IMR-90 (cell line): ENCODE results near the gene ENOX2. TPM values are rescaled to one million over a fixed set of nuclear protein-coding genes. Genes with fewer than 3 reads are reported as not detected.

Source experiments
- ATAC-seq: fragments of 200-7000 bp; cut with Tn5 transposase; 2 replicates; pipeline ENCODE4 v1.9.1; 2020; ENCODE audit warnings: low read depth, mild to moderate bottlenecking, moderate library complexity
- BruUV-seq: library from RNA; stranded (reverse); fragments of 400-500 nt; replicated peaks from 2 replicates; lab custom pipeline; 2021; lab: Mats Ljungman, UMichigan
- CTCF ChIA-PET: fragments of 300-600 bp; formaldehyde crosslinking; extraction: SDS; loops from one replicate; lab custom pipeline; 2021; ENCODE audit warnings: antibody characterized with exemption; lab: Yijun Ruan, JAX
- POLR2A ChIA-PET: fragments of 300-600 bp; sonication (Branson Sonifier 250); formaldehyde crosslinking; loops from one replicate; lab custom pipeline; 2022; ENCODE audit warnings: antibody characterized with exemption; ENCODE audit not compliant: unreplicated experiment; lab: Charles Lee
- DNase-seq: peaks from one replicate; pipeline ENCODE4 v3.0.0; 2013
- H2AFZ ChIP-seq: replicated peaks from 2 replicates; pipeline ENCODE3; 2013; ENCODE audit warnings: low read length, mild to moderate bottlenecking; ENCODE audit not compliant: poor library complexity
- H2AK5ac ChIP-seq: 2 replicates; pipeline ENCODE4 v1.6.1; 2013; ENCODE audit warnings: low read depth, low read length, inconsistent platforms
- H2AK9ac ChIP-seq: replicated peaks from 2 replicates; pipeline ENCODE3; 2013; ENCODE audit warnings: mild to moderate bottlenecking, low read depth, low read length, moderate library complexity; ENCODE audit not compliant: poor library complexity
- H2BK120ac ChIP-seq: 2 replicates; pipeline ENCODE4 v1.6.1; 2013; ENCODE audit warnings: low read depth, low read length, inconsistent platforms
- H2BK15ac ChIP-seq: 3 replicates; pipeline ENCODE4 v1.6.1; 2013; ENCODE audit warnings: low read depth, low read length, inconsistent platforms
- H2BK20ac ChIP-seq: 2 replicates; pipeline ENCODE4 v1.6.1; 2013; ENCODE audit warnings: low read depth, mild to moderate bottlenecking, inconsistent platforms, low read length, moderate library complexity
- H2BK5ac ChIP-seq: 2 replicates; pipeline ENCODE4 v1.6.1; 2013; ENCODE audit warnings: mild to moderate bottlenecking, low read depth, low read length, inconsistent platforms; ENCODE audit not compliant: poor library complexity, severe bottlenecking
- H3K14ac ChIP-seq: replicated peaks from 2 replicates; pipeline ENCODE4 v1.6.1; 2013; ENCODE audit warnings: low read depth, low read length, inconsistent platforms
- H3K18ac ChIP-seq: 2 replicates; pipeline ENCODE4 v1.6.1; 2013; ENCODE audit warnings: low read depth, low read length, control low read depth
- H3K23ac ChIP-seq: 2 replicates; pipeline ENCODE4 v1.6.1; 2013; ENCODE audit warnings: low read depth, low read length, inconsistent platforms
- H3K27ac ChIP-seq: 2 replicates; pipeline ENCODE4 v1.5.1; 2013; ENCODE audit warnings: mild to moderate bottlenecking, control low read depth, low read length; ENCODE audit not compliant: insufficient read depth
- H3K27me3 ChIP-seq: 2 replicates; pipeline ENCODE4 v1.6.1; 2013; ENCODE audit warnings: low read length; ENCODE audit not compliant: control insufficient read depth, insufficient read depth
- H3K36me3 ChIP-seq: 2 replicates; pipeline ENCODE4 v1.6.1; 2013; ENCODE audit warnings: low read length, mixed read lengths; ENCODE audit not compliant: control insufficient read depth, insufficient read depth
- H3K4ac ChIP-seq: 2 replicates; pipeline ENCODE4 v1.6.1; 2013; ENCODE audit warnings: low read depth, low read length, inconsistent platforms
- H3K4me1 ChIP-seq: 2 replicates; pipeline ENCODE4 v1.6.1; 2013; ENCODE audit warnings: low read length, mixed read lengths; ENCODE audit not compliant: control insufficient read depth, insufficient read depth
- H3K4me2 ChIP-seq: 2 replicates; pipeline ENCODE4 v1.6.1; 2013; ENCODE audit warnings: low read depth, mild to moderate bottlenecking, control low read depth, low read length, moderate library complexity
- H3K4me3 ChIP-seq: 2 replicates; pipeline ENCODE4 v1.5.1; 2013; ENCODE audit warnings: low read depth, mild to moderate bottlenecking, control low read depth, low read length, moderate library complexity; ENCODE audit not compliant: insufficient read depth
- H3K56ac ChIP-seq: 2 replicates; pipeline ENCODE4 v1.6.1; 2013; ENCODE audit warnings: low read length, inconsistent platforms; ENCODE audit not compliant: insufficient read depth; ENCODE audit errors: extremely low read depth
- H3K79me1 ChIP-seq, 2 experiments: 2 replicates each; pipeline ENCODE4 v1.6.1; 2013; ENCODE audit warnings: low read length in 2 of 2, inconsistent platforms in 1 of 2, low read depth in 1 of 2
- H3K9ac ChIP-seq: 2 replicates; pipeline ENCODE4 v1.6.1; 2013; ENCODE audit warnings: low read depth, low read length, control low read depth
- H3K9me1 ChIP-seq: 2 replicates; pipeline ENCODE4 v1.6.1; 2013; ENCODE audit warnings: low read length, inconsistent platforms; ENCODE audit not compliant: insufficient read depth
- H3K9me3 ChIP-seq: 2 replicates; pipeline ENCODE4 v1.6.1; 2013; ENCODE audit warnings: low read length; ENCODE audit not compliant: control insufficient read depth, insufficient read depth
- H4K20me1 ChIP-seq: 2 replicates; pipeline ENCODE4 v1.6.1; 2013; ENCODE audit warnings: low read length, inconsistent platforms; ENCODE audit not compliant: insufficient read depth
- H4K5ac ChIP-seq: 2 replicates; pipeline ENCODE4 v1.6.1; 2013; ENCODE audit warnings: mild to moderate bottlenecking, low read depth, low read length, control low read depth
- H4K8ac ChIP-seq, 2 experiments: 2 replicates each; pipeline ENCODE4 v1.6.1; 2013; ENCODE audit warnings: low read depth in 2 of 2, low read length in 2 of 2, control low read depth in 1 of 2, inconsistent platforms in 1 of 2
- H4K91ac ChIP-seq: 2 replicates; pipeline ENCODE4 v1.6.1; 2013; ENCODE audit warnings: low read depth, low read length, inconsistent platforms; ENCODE audit not compliant: insufficient read depth
- BHLHE40 ChIP-seq: fragments of 150-350 bp; IDR thresholded peaks from 2 replicates; pipeline ENCODE4 v1.6.1; 2016; ENCODE audit warnings: mild to moderate bottlenecking, low read depth, low read length
- CEBPB ChIP-seq: IDR thresholded peaks from 2 replicates; pipeline ENCODE4 v1.6.1; 2012; ENCODE audit warnings: low read depth, low read length, improper control_type of control experiment
- CHD1 ChIP-seq: IDR thresholded peaks from 2 replicates; pipeline ENCODE4 v1.6.1; 2012; ENCODE audit warnings: low read depth, low read length, improper control_type of control experiment
- CTCF ChIP-seq: conservative IDR thresholded peaks from 2 replicates; pipeline ENCODE4 v1.5.1; 2012; ENCODE audit warnings: mild to moderate bottlenecking, low read depth, low read length, improper control_type of control experiment
- ELK1 ChIP-seq: fragments of 150-350 bp; IDR thresholded peaks from 2 replicates; pipeline ENCODE4 v1.6.1; 2016; ENCODE audit warnings: low read depth, mild to moderate bottlenecking, low read length, moderate library complexity, borderline replicate concordance
- FOS ChIP-seq: fragments of 150-350 bp; IDR thresholded peaks from 2 replicates; pipeline ENCODE4 v1.6.1; 2016; ENCODE audit warnings: low read depth, low read length
- MAFK ChIP-seq: IDR thresholded peaks from 2 replicates; pipeline ENCODE4 v1.6.1; 2012; ENCODE audit warnings: low read depth, low read length, improper control_type of control experiment
- MAZ ChIP-seq: IDR thresholded peaks from 2 replicates; pipeline ENCODE4 v1.6.1; 2012; ENCODE audit warnings: low read depth, mild to moderate bottlenecking, low read length, improper control_type of control experiment, moderate library complexity, borderline replicate concordance
- MXI1 ChIP-seq: IDR thresholded peaks from 2 replicates; pipeline ENCODE4 v1.6.1; 2012; ENCODE audit warnings: low read depth, mild to moderate bottlenecking, low read length, moderate library complexity, borderline replicate concordance
- NFE2L2 ChIP-seq: fragments of 150-350 bp; IDR thresholded peaks from 2 replicates; pipeline ENCODE4 v1.6.1; 2016; ENCODE audit warnings: low read depth, mild to moderate bottlenecking, low read length
- POLR2A ChIP-seq: IDR thresholded peaks from 2 replicates; pipeline ENCODE4 v1.6.1; 2012; ENCODE audit warnings: mild to moderate bottlenecking, low read depth, low read length
- RAD21 ChIP-seq: IDR thresholded peaks from 2 replicates; pipeline ENCODE4 v1.6.1; 2012; ENCODE audit warnings: low read length, improper control_type of control experiment
- RCOR1 ChIP-seq: IDR thresholded peaks from 2 replicates; pipeline ENCODE4 v1.6.1; 2012; ENCODE audit warnings: mild to moderate bottlenecking, low read length, improper control_type of control experiment; ENCODE audit not compliant: insufficient replicate concordance
- RFX5 ChIP-seq: IDR thresholded peaks from 2 replicates; pipeline ENCODE4 v1.8.0; 2012; ENCODE audit warnings: low read depth, mild to moderate bottlenecking, low read length, moderate library complexity
- SMC3 ChIP-seq: fragments of 150-350 bp; IDR thresholded peaks from 2 replicates; pipeline ENCODE4 v1.6.1; 2016; ENCODE audit warnings: low read depth, mild to moderate bottlenecking, antibody characterized with exemption, low read length, moderate library complexity
- USF2 ChIP-seq: fragments of 150-350 bp; IDR thresholded peaks from 2 replicates; pipeline ENCODE4 v1.6.1; 2017; ENCODE audit warnings: mild to moderate bottlenecking, antibody characterized with exemption, low read length, low read depth
- WGBS, 2 experiments: methylation state at CpG; one replicate each; pipeline versions ENCODE4 v1.1.5 to v1.1.7; 2013; ENCODE audit warnings: missing lambda C conversion rate in 2 of 2; ENCODE audit not compliant: insufficient read length in 1 of 2; ENCODE audit errors: extremely low coverage in 2 of 2; 5-methylcytosine and 5-hydroxymethylcytosine counted together
- dilution Hi-C: fragments of 300-500 bp; cut with HindIII; formaldehyde crosslinking; loops from one replicate; pipeline ENCODE4 v1.14.3; 2018; ENCODE audit warnings: low sequenced_read_pairs; ENCODE audit not compliant: unreplicated experiment
- in situ Hi-C: fragments of 300-500 bp; cut with MboI; formaldehyde crosslinking; loops from 3 replicates; pipeline ENCODE4 v1.14.3; 2019; ENCODE audit warnings: low sequenced_read_pairs, inconsistent platforms, mixed read lengths
- intact Hi-C: fragments of 100-400 bp; cut with micrococcal nuclease; formaldehyde crosslinking; loops from 2 replicates; pipeline ENCODE4 v1.10.0; 2022
- polyA plus RNA-seq, 3 experiments: library from polyadenylated mRNA; depleted of rRNA; stranded (reverse); fragments of >200 nt; gene quantifications; 2 replicates each; pipeline ENCODE4 v1.2.3, GENCODE V29; 2012; ENCODE audit warnings: low replicate concordance in 1 of 3
- total RNA-seq: library from RNA; depleted of rRNA; stranded (reverse); fragments of >200 nt; gene quantifications from 2 replicates; pipeline ENCODE4 v1.2.3, GENCODE V29; 2012

ENOX2 gene
- total and polyA plus RNA-seq, 2 of the 4 experiments (the other 2 are of a cell fraction), result 6.3 to 11.8 TPM

GRCh38 chrX:130827648-130828047, 75.4 kb downstream of the ENOX2 start:
- ChIA-PET POLR2A (no interaction called here), CTCF (no interaction called here)
- Histone ChIP-seq H2AK9ac (no peak overlapping the region), H2BK15ac (no peak overlapping the region), H2AFZ (no peak overlapping the region), H4K20me1 (no peaks in the 10 kb centered on the region), H4K91ac (no peak overlapping the region), H3K4me3 (no peak overlapping the region), H3K4me1 (no peaks in the 10 kb centered on the region), H3K14ac (no peak overlapping the region), H3K4me2 (no peak overlapping the region), H2BK20ac (no peak overlapping the region), H2AK5ac (no peak overlapping the region), H3K23ac (no peak overlapping the region), H3K18ac (no peak overlapping the region), H3K9ac (no peak overlapping the region), H3K9me1 (no peaks in the 10 kb centered on the region), H2BK120ac (no peak overlapping the region), H3K27me3 (no peaks in the 10 kb centered on the region), H4K5ac (no peak overlapping the region), H3K9me3 (no peaks in the 10 kb centered on the region), H4K8ac (no peak overlapping the region), H3K36me3 (no peaks in the 10 kb centered on the region), H3K56ac (no peak overlapping the region), H3K79me1 (no peaks in the 10 kb centered on the region), H3K4ac (no peak overlapping the region), H3K27ac (no peak overlapping the region), H2BK5ac (no peak overlapping the region)
- ATAC-seq (no peak), DNase-seq (no peak)
- dilution Hi-C loops (no loop called here), in situ Hi-C loops (no loop called here), intact Hi-C loops (no loop called here)
- no peak for TF ChIP-seq SMC3
- no peak for TF ChIP-seq CEBPB
- TF ChIP-seq RCOR1, result no peak
- TF ChIP-seq ELK1, result no peak
- no peak for TF ChIP-seq NFE2L2
- no peak for TF ChIP-seq BHLHE40
- no peak for TF ChIP-seq CTCF
- TF ChIP-seq CHD1, result no peak
- no peak for TF ChIP-seq MXI1
- no peak for TF ChIP-seq MAFK
- TF ChIP-seq RFX5, result no peak
- TF ChIP-seq MAZ, result no peak
- TF ChIP-seq POLR2A, result no peak
- TF ChIP-seq FOS, result no peak
- TF ChIP-seq USF2, result no peak
- no peak for TF ChIP-seq RAD21
- WGBS, 2 experiments, result no CpG with 5 or more reads among the region's 2 CpGs
- no TSS peak for BruUV-seq
